GM12875 (cell line): Measurements from ENCODE around the gene NMRAL1.

Source experiments
- H3K4me3 ChIP-seq: one replicate; pipeline ENCODE4 v1.5.1; 2011; ENCODE audit warnings: low read depth, low read length, control low read depth
- TF ChIP-seq, protein P1 (sequence below): IDR thresholded peaks from 2 replicates; pipeline ENCODE4 v1.5.1; 2011; ENCODE audit warnings: low read depth, mild to moderate bottlenecking, control low read depth, inconsistent platforms, low read length, moderate library complexity, borderline replicate concordance; ENCODE audit not compliant: insufficient read depth

Gene NMRAL1

DNA sequence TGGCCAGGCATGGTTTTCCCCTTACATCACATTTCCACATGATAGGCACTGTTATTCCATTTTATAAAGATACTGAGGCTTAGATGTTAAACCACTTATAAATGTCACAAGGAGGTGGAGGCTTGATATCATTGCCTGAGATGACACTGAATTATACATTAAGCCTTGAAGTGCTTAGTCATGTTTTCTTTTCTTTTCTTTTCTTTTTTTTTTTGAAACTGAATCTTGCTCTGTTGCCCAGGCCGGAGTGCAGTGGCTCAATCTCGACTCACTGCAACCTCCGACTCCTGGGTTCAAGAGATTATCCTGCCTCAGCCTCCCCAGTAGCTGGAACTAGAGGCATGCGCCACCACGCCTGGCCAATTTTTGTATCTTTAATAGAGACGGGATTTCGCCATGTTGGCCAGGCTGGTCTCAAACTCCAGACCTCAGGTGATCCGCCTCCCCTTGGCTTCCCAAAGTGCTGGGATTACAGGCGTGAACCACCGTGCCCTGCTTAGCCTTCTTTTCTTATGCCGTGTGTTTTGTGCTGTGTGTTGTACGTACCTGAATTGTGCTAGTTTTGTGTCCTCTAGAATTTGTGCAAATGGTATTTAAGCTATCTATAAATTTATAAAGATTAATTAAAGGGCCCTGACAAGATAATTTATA lies 47.6 kb downstream of the NMRAL1 start:
- TF ChIP-seq, protein P1, sequence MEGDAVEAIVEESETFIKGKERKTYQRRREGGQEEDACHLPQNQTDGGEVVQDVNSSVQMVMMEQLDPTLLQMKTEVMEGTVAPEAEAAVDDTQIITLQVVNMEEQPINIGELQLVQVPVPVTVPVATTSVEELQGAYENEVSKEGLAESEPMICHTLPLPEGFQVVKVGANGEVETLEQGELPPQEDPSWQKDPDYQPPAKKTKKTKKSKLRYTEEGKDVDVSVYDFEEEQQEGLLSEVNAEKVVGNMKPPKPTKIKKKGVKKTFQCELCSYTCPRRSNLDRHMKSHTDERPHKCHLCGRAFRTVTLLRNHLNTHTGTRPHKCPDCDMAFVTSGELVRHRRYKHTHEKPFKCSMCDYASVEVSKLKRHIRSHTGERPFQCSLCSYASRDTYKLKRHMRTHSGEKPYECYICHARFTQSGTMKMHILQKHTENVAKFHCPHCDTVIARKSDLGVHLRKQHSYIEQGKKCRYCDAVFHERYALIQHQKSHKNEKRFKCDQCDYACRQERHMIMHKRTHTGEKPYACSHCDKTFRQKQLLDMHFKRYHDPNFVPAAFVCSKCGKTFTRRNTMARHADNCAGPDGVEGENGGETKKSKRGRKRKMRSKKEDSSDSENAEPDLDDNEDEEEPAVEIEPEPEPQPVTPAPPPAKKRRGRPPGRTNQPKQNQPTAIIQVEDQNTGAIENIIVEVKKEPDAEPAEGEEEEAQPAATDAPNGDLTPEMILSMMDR = no peak

GRCh38 chr16:4426021-4426684 lies 48.3 kb downstream of the NMRAL1 start:
- TF ChIP-seq, protein P1 = no peak
- peak overlapping the region; percentile 75 for H3K4me3 ChIP-seq

More for the DNA sequence above, 47.6 kb downstream of the NMRAL1 start:
- H3K4me3 ChIP-seq = peak overlapping the region; percentile 75

- TF ChIP-seq, protein P1 = no peak
- peak within 1 kb of the TSS; percentile 75 for H3K4me3 ChIP-seq
These were observed 48.9 kb downstream of the NMRAL1 start, which contains the start of gene DNAJA3 for GRCh38 chr16:4425378-4426020. DNAJA3 (plus strand) TSS chr16:4425868; CDS start chr16:4425882, 14 bp downstream.

DNA sequence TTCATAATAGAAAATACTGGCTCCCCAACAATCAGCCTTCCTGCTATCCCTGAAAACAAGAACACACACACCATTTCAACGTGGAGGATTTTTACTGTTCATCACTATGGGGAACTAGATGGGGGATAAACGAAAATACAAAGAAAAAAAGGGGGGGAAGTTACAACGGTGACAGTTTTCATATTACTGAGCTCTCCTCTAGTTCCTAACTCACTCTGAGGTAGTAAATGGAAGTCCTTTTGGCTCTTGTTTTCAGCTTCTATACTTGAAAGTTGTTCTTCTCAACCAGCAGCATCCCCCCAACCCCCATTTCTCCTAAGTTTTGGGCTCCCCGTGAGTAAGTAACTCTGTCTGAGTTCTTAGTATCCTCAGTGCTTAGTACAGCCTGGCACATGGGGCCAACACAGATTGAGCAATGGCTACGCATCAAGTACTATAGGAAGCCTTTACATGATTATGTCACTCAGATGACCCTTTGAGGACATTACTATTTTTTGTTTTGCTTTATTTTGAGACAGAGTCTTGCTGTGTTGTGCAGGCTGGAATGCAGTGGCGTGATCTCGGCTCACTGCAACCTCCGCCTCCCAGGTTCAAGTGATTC lies 53.8 kb downstream of the NMRAL1 start:
- TF ChIP-seq, protein P1 = no peak
- no peak overlapping the region for H3K4me3 ChIP-seq

DNA sequence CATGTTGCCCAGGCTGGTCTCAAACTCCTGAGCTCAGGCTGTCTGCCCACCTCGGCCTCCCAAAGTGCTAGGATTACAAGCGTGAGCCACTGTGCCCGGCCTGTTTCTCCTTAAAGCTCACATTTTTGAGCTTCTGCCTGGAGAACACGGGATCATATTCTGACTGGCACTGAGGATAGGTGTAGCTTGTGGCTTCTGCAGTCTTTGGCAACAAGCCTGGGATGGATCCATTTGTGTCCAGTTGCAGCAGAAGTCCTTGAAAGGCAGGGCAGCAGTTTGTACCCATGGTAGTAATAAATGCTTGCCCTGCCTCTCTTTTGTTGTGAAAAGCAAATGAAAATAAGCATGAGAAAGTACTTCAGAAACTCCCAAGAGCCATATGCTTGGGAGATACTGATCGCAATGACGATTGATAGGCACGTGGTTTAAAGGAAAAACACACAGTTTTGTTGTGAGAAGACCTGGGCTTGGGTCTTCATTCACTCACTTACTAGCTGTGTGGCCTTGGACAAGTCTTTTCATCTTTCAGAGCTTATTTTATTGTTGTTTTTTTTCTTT lies 54.9 kb downstream of the NMRAL1 start:
- TF ChIP-seq, protein P1 = no peak
- no peak overlapping the region for H3K4me3 ChIP-seq

- TF ChIP-seq, protein P1 = no peak
- peak within 1 kb of the TSS; percentile 93 for H3K4me3 ChIP-seq
These were observed 58.0 kb downstream of the NMRAL1 start, which contains the start of gene CORO7 for GRCh38 chr16:4416200-4417032. CORO7 (minus strand) TSS chr16:4416596; CDS start chr16:4416518, 78 bp downstream.
